NCI-H146 treated with DMSO at 0.1 percent for 48 hours (cell line): ENCODE measurements around the gene SENP6.

ENCODE experiments used
- DNase-seq: peaks from one replicate; lab custom pipeline; 2025; ENCODE audit not compliant: unreplicated experiment; lab: John Stamatoyannopoulos, UW

Gene SENP6

GRCh38 chr6:75745404-75745803, 143.7 kb downstream of the SENP6 start:
- DNase-seq = no peak

- DNase-seq = peak; percentile 25
Measured at GRCh38 chr6:75746221-75746620, 144.5 kb downstream of the SENP6 start.

GRCh38 chr6:75747152-75747992, 145.7 kb downstream of the SENP6 start:
- DNase-seq = no peak

GRCh38 chr6:75748003-75748742, 146.5 kb downstream of the SENP6 start:
- no peak for DNase-seq

GRCh38 chr6:75748743-75749538, 147.3 kb downstream of the SENP6 start, which contains the start of gene MYO6:
TSS of gene MYO6 (plus strand) at chr6:75749239. CDS start at chr6:75817548, 68,309 bp downstream.
- DNase-seq = peak; percentile 73

- no peak for DNase-seq
Measured at GRCh38 chr6:75751443-75751842, 149.8 kb downstream of the SENP6 start.

- no peak for DNase-seq
Measured at GRCh38 chr6:75752365-75752764, 150.7 kb downstream of the SENP6 start.

- DNase-seq = no peak
Measured at GRCh38 chr6:75755704-75756103, 154.0 kb downstream of the SENP6 start.

GRCh38 chr6:75757295-75757694, 155.6 kb downstream of the SENP6 start:
- no peak for DNase-seq

GRCh38 chr6:75758061-75758460, 156.4 kb downstream of the SENP6 start:
- no peak for DNase-seq

GRCh38 chr6:75759207-75759606, 157.5 kb downstream of the SENP6 start:
- no peak for DNase-seq

- no peak for DNase-seq
Measured at GRCh38 chr6:75760320-75760719, 158.6 kb downstream of the SENP6 start.

GRCh38 chr6:75761489-75761888, 159.8 kb downstream of the SENP6 start:
- DNase-seq = no peak

GRCh38 chr6:75762063-75762462, 160.4 kb downstream of the SENP6 start:
- DNase-seq = no peak

- no peak for DNase-seq
Measured at GRCh38 chr6:75766387-75766786, 164.7 kb downstream of the SENP6 start.
